HCT116 (cell line): Measurements from ENCODE around the gene RAPGEF1. TPM values are rescaled to one million over a fixed set of nuclear protein-coding genes. Genes with fewer than 3 reads are reported as not detected.

Source experiments
- ATAC-seq: fragments of 200-7000 bp; cut with Tn5 transposase; 2 replicates; pipeline ENCODE4 v1.9.1; 2020; ENCODE audit warnings: mild to moderate bottlenecking, moderate library complexity
- BruUV-seq: library from RNA; stranded (reverse); fragments of 400-500 nt; replicated peaks from 2 replicates; lab custom pipeline; 2021; lab: Mats Ljungman, UMichigan
- CTCF ChIA-PET: fragments of 300-600 bp; sonication (Branson Sonifier 250); formaldehyde crosslinking; loops from one replicate; lab custom pipeline; 2021; ENCODE audit warnings: antibody characterized with exemption; lab: Charles Lee
- POLR2A ChIA-PET: fragments of 300-600, 350-600 bp; sonication (Branson Sonifier 250); formaldehyde crosslinking; loops from one replicate; lab custom pipeline; 2021; ENCODE audit warnings: antibody characterized with exemption; lab: Charles Lee
- RAD21 ChIA-PET, 2 experiments: fragments of 300-600 bp; sonication (Branson Sonifier 250); formaldehyde crosslinking; loops; one replicate each; lab custom pipeline; 2023; ENCODE audit warnings: low total read pairs in 2 of 2; ENCODE audit not compliant: uncharacterized antibody in 2 of 2, unreplicated experiment in 2 of 2, low non-redundant PET in 1 of 2; lab: Charles Lee
- DNase-seq: peaks from one replicate; pipeline ENCODE4 v3.0.0-alpha.2; 2010; ENCODE audit warnings: low read depth, low spot score
- H2AFZ ChIP-seq: fragments of 200-600 bp; shearing (Covaris generic), sonication (generic); 2 replicates; pipeline ENCODE4 v1.6.1; 2017; ENCODE audit warnings: low read depth, mixed run types, mixed read lengths, antibody characterized with exemption, low read length; ENCODE audit not compliant: poor library complexity, severe bottlenecking
- H3K27ac ChIP-seq: 2 replicates; pipeline ENCODE4 v1.5.1; 2012; ENCODE audit warnings: low read depth, low read length
- H3K27me3 ChIP-seq: fragments of 200-600 bp; sonication (generic); 2 replicates; pipeline ENCODE4 v1.6.1; 2016; ENCODE audit warnings: mixed run types, low read length, mixed read lengths; ENCODE audit not compliant: insufficient read depth
- H3K36me3 ChIP-seq, 2 experiments: fragments of 200-500 bp in 1 of 2; fragments of 200-600 bp in 1 of 2; sonication (Bioruptor generic) in 1 of 2; sonication (generic) in 1 of 2; 2 replicates each; pipeline versions ENCODE4 v1.5.1 to v1.6.1; 2014 to 2016; ENCODE audit warnings: low read length in 2 of 2, inconsistent platforms in 1 of 2, mixed read lengths in 1 of 2, mixed run types in 1 of 2; ENCODE audit not compliant: insufficient read depth in 2 of 2, control insufficient read depth in 1 of 2
- H3K4me1 ChIP-seq, 2 experiments: fragments of 200-600 bp in 1 of 2; sonication (generic) in 1 of 2; 2 replicates each; pipeline versions ENCODE4 v1.5.1 to v1.6.1; 2012 to 2017; ENCODE audit warnings: low read length in 2 of 2, inconsistent platforms in 1 of 2, mild to moderate bottlenecking in 1 of 2, mixed read lengths in 1 of 2, mixed run types in 1 of 2, moderate library complexity in 1 of 2; ENCODE audit not compliant: insufficient read depth in 2 of 2, control insufficient read depth in 1 of 2
- H3K4me2 ChIP-seq: fragments of 200-600 bp; sonication (generic); 2 replicates; pipeline ENCODE4 v1.6.1; 2017; ENCODE audit warnings: mixed run types, low read length, mixed read lengths
- H3K4me3 ChIP-seq, 2 experiments: fragments of 200-600 bp in 1 of 2; sonication (generic) in 1 of 2; replicated peaks in 1 of 2; 2 replicates each; pipeline ENCODE4 v1.5.1; 2011 to 2016; ENCODE audit warnings: low read length in 2 of 2, control low read depth in 1 of 2, low read depth in 1 of 2, mild to moderate bottlenecking in 1 of 2, mixed read lengths in 1 of 2, mixed run types in 1 of 2
- H3K79me2 ChIP-seq: fragments of 200-600 bp; sonication (generic); 2 replicates; pipeline ENCODE4 v1.6.1; 2017; ENCODE audit warnings: mild to moderate bottlenecking, mixed run types, low read length, moderate library complexity, mixed read lengths; ENCODE audit not compliant: insufficient read depth
- H3K9ac ChIP-seq: fragments of 200-600 bp; sonication (generic); 2 replicates; pipeline ENCODE4 v1.6.1; 2016; ENCODE audit warnings: low read length, mixed read lengths
- H3K9me2 ChIP-seq: fragments of 200-600 bp; sonication (generic), shearing (Covaris generic); 2 replicates; pipeline ENCODE4 v1.6.1; 2017; ENCODE audit warnings: mixed run types, mild to moderate bottlenecking, moderate library complexity; ENCODE audit not compliant: insufficient read depth
- H3K9me3 ChIP-seq, 2 experiments: fragments of 200-500 bp in 1 of 2; fragments of 200-600 bp in 1 of 2; sonication (Bioruptor generic) in 1 of 2; sonication (generic) in 1 of 2; 2 replicates each; pipeline ENCODE4 v1.6.1; 2014 to 2017; ENCODE audit warnings: low read length in 2 of 2, mixed read lengths in 2 of 2, inconsistent platforms in 1 of 2, low read depth in 1 of 2, mild to moderate bottlenecking in 1 of 2, mixed run types in 1 of 2, moderate library complexity in 1 of 2; ENCODE audit not compliant: control insufficient read depth in 1 of 2, insufficient read depth in 1 of 2
- H4K20me1 ChIP-seq: fragments of 200-600 bp; sonication (generic), shearing (Covaris generic); 2 replicates; pipeline ENCODE4 v1.6.1; 2017; ENCODE audit warnings: mixed run types, mild to moderate bottlenecking, moderate library complexity; ENCODE audit not compliant: insufficient read depth
- CEBPB ChIP-seq: IDR thresholded peaks from 2 replicates; pipeline ENCODE4 v1.6.1; 2012; ENCODE audit warnings: low read depth
- EGR1 ChIP-seq: IDR thresholded peaks from 2 replicates; pipeline ENCODE4 v1.6.1; 2012; ENCODE audit warnings: low read depth
- ELF1 ChIP-seq: IDR thresholded peaks from 2 replicates; pipeline ENCODE4 v1.6.1; 2012; ENCODE audit warnings: low read depth, borderline replicate concordance
- EZH2 ChIP-seq: fragments of 200-600 bp; sonication (generic); IDR thresholded peaks from 2 replicates; pipeline ENCODE4 v1.6.1; 2017; ENCODE audit warnings: antibody characterized with exemption, mixed run types
- EZH2phosphoT487 ChIP-seq: fragments of 200-600 bp; IDR thresholded peaks from 2 replicates; pipeline ENCODE4 v1.6.1; 2018; ENCODE audit warnings: antibody characterized with exemption, borderline replicate concordance
- JUND ChIP-seq: IDR thresholded peaks from 2 replicates; pipeline ENCODE4 v1.6.1; 2012
- POLR2AphosphoS5 ChIP-seq: IDR thresholded peaks from 2 replicates; pipeline ENCODE4 v1.6.1; 2011; ENCODE audit warnings: mild to moderate bottlenecking, low read depth, low read length, moderate library complexity
- RAD21 ChIP-seq: IDR thresholded peaks from 2 replicates; pipeline ENCODE4 v1.6.1; 2012; ENCODE audit warnings: low read depth, mild to moderate bottlenecking
- SP1 ChIP-seq: IDR thresholded peaks from 2 replicates; pipeline ENCODE4 v1.6.1; 2012; ENCODE audit warnings: low read depth
- TCF7L2 ChIP-seq: IDR thresholded peaks from 2 replicates; pipeline ENCODE4 v1.7.0; 2011; ENCODE audit warnings: borderline replicate concordance, inconsistent platforms; ENCODE audit not compliant: insufficient read depth, insufficient read length; ENCODE audit errors: extremely low read depth
- intact Hi-C: fragments of 100-400 bp; cut with micrococcal nuclease; formaldehyde crosslinking; loops from 2 replicates; pipeline ENCODE4 v1.10.0; 2022
- total RNA-seq: library from RNA; stranded (reverse); gene quantifications from one replicate; pipeline ENCODE4 v1.2.1, GENCODE V29; 2021; ENCODE audit not compliant: unreplicated experiment
- TF ChIP-seq, protein P1 (sequence below), 3 experiments: fragments of 200-600 bp in 1 of 3; sonication (generic) in 1 of 3; IDR thresholded peaks in 2 of 3; conservative IDR thresholded peaks in 1 of 3; 2 replicates each; pipeline ENCODE4 v1.5.1; 2012 to 2017; ENCODE audit warnings: low read depth in 2 of 3, low read length in 2 of 3, antibody characterized with exemption in 1 of 3, borderline replicate concordance in 1 of 3, control low read depth in 1 of 3, mild to moderate bottlenecking in 1 of 3, mixed read lengths in 1 of 3, mixed run types in 1 of 3, moderate library complexity in 1 of 3; ENCODE audit not compliant: insufficient read depth in 1 of 3
- TF ChIP-seq, protein P2 (sequence below): IDR thresholded peaks from 2 replicates; pipeline ENCODE4 v1.6.1; 2012
- TF ChIP-seq, protein P3 (sequence below): IDR thresholded peaks from 2 replicates; pipeline ENCODE4 v1.6.1; 2012
- TF ChIP-seq, protein P4 (sequence below): IDR thresholded peaks from 2 replicates; pipeline ENCODE4 v1.6.1; 2012; ENCODE audit warnings: low read depth
- TF ChIP-seq, protein P5 (sequence below): IDR thresholded peaks from 2 replicates; pipeline ENCODE4 v1.6.1; 2011; ENCODE audit warnings: mild to moderate bottlenecking, low read length, moderate library complexity; ENCODE audit not compliant: insufficient replicate concordance; ENCODE audit errors: extremely low read depth

Gene RAPGEF1
- total RNA-seq, 1 experiment from 2014 or later, result 43.0 TPM

DNA sequence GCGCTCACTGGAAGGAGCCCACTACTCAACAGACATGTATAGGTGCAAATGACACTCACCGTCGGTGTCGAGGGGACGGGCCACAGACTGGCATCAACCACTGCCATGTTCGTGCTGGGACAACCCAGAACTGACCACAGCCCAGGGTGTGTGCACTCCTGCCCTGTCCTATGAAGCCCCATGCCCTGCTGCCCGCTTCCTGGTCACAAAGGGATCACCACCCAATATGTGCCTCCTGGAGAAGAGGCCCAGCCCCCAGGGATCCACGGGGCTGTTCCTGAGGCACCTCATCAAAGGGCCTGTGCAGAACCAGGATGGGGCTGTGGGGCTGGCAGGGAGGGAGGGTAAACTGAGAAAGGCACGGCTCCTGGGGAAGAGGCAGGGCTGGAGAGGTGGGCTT lies 151.5 kb downstream of the RAPGEF1 start (continued):
- TF ChIP-seq, protein P1, sequence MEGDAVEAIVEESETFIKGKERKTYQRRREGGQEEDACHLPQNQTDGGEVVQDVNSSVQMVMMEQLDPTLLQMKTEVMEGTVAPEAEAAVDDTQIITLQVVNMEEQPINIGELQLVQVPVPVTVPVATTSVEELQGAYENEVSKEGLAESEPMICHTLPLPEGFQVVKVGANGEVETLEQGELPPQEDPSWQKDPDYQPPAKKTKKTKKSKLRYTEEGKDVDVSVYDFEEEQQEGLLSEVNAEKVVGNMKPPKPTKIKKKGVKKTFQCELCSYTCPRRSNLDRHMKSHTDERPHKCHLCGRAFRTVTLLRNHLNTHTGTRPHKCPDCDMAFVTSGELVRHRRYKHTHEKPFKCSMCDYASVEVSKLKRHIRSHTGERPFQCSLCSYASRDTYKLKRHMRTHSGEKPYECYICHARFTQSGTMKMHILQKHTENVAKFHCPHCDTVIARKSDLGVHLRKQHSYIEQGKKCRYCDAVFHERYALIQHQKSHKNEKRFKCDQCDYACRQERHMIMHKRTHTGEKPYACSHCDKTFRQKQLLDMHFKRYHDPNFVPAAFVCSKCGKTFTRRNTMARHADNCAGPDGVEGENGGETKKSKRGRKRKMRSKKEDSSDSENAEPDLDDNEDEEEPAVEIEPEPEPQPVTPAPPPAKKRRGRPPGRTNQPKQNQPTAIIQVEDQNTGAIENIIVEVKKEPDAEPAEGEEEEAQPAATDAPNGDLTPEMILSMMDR (IDR thresholded peaks at IDR 0.05 in 2 of 3, conservative IDR thresholded peaks at IDR 0.05 in 1 of 3; ENCODE audit: borderline replicate concordance in 1 of 3, insufficient read depth in 1 of 3, low read depth in 2 of 3, low read length in 2 of 3), result no peak
- TF ChIP-seq TCF7L2, result no peak
- TF ChIP-seq, protein P2, sequence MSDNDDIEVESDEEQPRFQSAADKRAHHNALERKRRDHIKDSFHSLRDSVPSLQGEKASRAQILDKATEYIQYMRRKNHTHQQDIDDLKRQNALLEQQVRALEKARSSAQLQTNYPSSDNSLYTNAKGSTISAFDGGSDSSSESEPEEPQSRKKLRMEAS, result no peak
- TF ChIP-seq, all 23 proteins: peak for 0

DNA sequence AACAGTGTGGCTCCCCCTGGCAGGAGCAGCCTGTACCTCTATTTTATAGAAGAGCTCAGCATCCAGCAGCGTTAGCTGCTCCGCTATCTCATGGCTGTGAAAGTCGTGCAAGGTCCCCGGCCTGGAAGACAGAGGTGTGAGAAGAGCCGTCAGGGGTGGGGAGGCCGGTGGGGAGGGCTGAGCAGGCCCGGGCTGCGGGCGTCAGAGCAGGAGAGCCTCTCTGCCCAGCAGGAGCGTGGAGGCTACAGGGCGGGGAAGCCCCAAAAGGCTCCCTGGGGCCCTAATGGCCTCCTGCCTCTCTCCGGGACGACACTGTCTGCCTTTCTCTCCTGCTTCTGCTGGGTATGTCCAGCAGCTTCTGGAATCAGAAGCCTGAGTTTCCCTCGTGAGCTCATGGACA lies 152.0 kb downstream of the RAPGEF1 start:
- RAD21 ChIA-PET, result no interaction called here
- no peak overlapping the region for H3K4me3 ChIP-seq
- TF ChIP-seq RAD21 (no peak), JUND (no peak), EZH2phosphoT487 (no peak), EZH2 (no peak), SP1 (no peak), TCF7L2 (no peak), CEBPB (no peak), POLR2AphosphoS5 (no peak), ELF1 (no peak), EGR1 (no peak)
- TF ChIP-seq, protein P3, sequence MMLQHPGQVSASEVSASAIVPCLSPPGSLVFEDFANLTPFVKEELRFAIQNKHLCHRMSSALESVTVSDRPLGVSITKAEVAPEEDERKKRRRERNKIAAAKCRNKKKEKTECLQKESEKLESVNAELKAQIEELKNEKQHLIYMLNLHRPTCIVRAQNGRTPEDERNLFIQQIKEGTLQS, result no peak
- TF ChIP-seq, protein P2, result no peak
- TF ChIP-seq, protein P4, sequence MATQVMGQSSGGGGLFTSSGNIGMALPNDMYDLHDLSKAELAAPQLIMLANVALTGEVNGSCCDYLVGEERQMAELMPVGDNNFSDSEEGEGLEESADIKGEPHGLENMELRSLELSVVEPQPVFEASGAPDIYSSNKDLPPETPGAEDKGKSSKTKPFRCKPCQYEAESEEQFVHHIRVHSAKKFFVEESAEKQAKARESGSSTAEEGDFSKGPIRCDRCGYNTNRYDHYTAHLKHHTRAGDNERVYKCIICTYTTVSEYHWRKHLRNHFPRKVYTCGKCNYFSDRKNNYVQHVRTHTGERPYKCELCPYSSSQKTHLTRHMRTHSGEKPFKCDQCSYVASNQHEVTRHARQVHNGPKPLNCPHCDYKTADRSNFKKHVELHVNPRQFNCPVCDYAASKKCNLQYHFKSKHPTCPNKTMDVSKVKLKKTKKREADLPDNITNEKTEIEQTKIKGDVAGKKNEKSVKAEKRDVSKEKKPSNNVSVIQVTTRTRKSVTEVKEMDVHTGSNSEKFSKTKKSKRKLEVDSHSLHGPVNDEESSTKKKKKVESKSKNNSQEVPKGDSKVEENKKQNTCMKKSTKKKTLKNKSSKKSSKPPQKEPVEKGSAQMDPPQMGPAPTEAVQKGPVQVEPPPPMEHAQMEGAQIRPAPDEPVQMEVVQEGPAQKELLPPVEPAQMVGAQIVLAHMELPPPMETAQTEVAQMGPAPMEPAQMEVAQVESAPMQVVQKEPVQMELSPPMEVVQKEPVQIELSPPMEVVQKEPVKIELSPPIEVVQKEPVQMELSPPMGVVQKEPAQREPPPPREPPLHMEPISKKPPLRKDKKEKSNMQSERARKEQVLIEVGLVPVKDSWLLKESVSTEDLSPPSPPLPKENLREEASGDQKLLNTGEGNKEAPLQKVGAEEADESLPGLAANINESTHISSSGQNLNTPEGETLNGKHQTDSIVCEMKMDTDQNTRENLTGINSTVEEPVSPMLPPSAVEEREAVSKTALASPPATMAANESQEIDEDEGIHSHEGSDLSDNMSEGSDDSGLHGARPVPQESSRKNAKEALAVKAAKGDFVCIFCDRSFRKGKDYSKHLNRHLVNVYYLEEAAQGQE, result no peak
- TF ChIP-seq, protein P5, sequence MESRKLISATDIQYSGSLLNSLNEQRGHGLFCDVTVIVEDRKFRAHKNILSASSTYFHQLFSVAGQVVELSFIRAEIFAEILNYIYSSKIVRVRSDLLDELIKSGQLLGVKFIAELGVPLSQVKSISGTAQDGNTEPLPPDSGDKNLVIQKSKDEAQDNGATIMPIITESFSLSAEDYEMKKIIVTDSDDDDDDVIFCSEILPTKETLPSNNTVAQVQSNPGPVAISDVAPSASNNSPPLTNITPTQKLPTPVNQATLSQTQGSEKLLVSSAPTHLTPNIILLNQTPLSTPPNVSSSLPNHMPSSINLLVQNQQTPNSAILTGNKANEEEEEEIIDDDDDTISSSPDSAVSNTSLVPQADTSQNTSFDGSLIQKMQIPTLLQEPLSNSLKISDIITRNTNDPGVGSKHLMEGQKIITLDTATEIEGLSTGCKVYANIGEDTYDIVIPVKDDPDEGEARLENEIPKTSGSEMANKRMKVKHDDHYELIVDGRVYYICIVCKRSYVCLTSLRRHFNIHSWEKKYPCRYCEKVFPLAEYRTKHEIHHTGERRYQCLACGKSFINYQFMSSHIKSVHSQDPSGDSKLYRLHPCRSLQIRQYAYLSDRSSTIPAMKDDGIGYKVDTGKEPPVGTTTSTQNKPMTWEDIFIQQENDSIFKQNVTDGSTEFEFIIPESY, result no peak

More for the DNA sequence above, 152.0 kb downstream of the RAPGEF1 start:
- Histone ChIP-seq H4K20me1 (no peaks in the 10 kb centered on the region), H3K4me1 (no peaks in the 10 kb centered on the region), H3K27me3 (no peaks in the 10 kb centered on the region), H2AFZ (no peak overlapping the region), H3K4me2 (no peak overlapping the region), H3K27ac (no peak overlapping the region), H3K9me2 (no peaks in the 10 kb centered on the region), H3K36me3 (no peaks in the 10 kb centered on the region; a peak in 1 of 4 replicates), H3K9ac (no peak overlapping the region), H3K9me3 (no peaks in the 10 kb centered on the region), H3K79me2 (no peaks in the 10 kb centered on the region)
- intact Hi-C loops, result no loop called here
- ChIA-PET CTCF (no interaction called here), POLR2A (no interaction called here)
- DNase-seq, result no peak
- no peak for ATAC-seq
- no TSS peak for BruUV-seq
